HEK293 (cell line): Measurements from ENCODE around the gene GPS1.

Source experiments
- CTCF ChIP-seq: fragments of 450-650 bp; formaldehyde crosslinking; IDR thresholded peaks from 2 replicates; pipeline ENCODE4 v1.5.1; 2016; ENCODE audit warnings: missing biosample characterization, missing genetic modification characterization
- PRDM4 ChIP-seq: fragments of 450-650 bp; formaldehyde crosslinking; IDR thresholded peaks from 2 replicates; pipeline ENCODE4 v1.5.1; 2017; ENCODE audit warnings: missing biosample characterization, missing genetic modification characterization
- REPIN1 ChIP-seq: fragments of 450-650 bp; formaldehyde crosslinking; IDR thresholded peaks from 2 replicates; pipeline ENCODE4 v1.5.1; 2017; ENCODE audit warnings: missing biosample characterization, missing genetic modification characterization, low read depth
- ZNF18 ChIP-seq: fragments of 450-650 bp; formaldehyde crosslinking; IDR thresholded peaks from 2 replicates; pipeline ENCODE4 v1.5.1; 2016; ENCODE audit warnings: missing biosample characterization, missing genetic modification characterization
- ZNF449 ChIP-seq: fragments of 450-650 bp; formaldehyde crosslinking; IDR thresholded peaks from 2 replicates; pipeline ENCODE4 v1.5.1; 2017; ENCODE audit warnings: missing biosample characterization, mild to moderate bottlenecking, missing genetic modification characterization, moderate library complexity
- ZNF560 ChIP-seq: fragments of 450-650 bp; formaldehyde crosslinking; IDR thresholded peaks from 2 replicates; pipeline ENCODE4 v1.5.1; 2017; ENCODE audit warnings: missing biosample characterization, missing genetic modification characterization, borderline replicate concordance
- ZNF626 ChIP-seq: fragments of 450-650 bp; sonication (Bioruptor Pico); formaldehyde crosslinking; IDR thresholded peaks from 2 replicates; pipeline ENCODE4 v1.5.1; 2018; ENCODE audit warnings: missing biosample characterization, missing genetic modification characterization, inconsistent platforms

- TF ChIP-seq CTCF (no peak), ZNF449 (tag by site-specific recombination) (no peak), REPIN1 (tag by site-specific recombination) (no peak), PRDM4 (tag by site-specific recombination) (no peak), ZNF560 (tag by site-specific recombination) (no peak), ZNF18 (tag by site-specific recombination) (no peak), ZNF626 (tag by site-specific recombination) (no peak)
These were observed 26.7 kb downstream of the GPS1 start for GRCh38 chr17:82078433-82078832.
